WTC11 (cell line): Measurements from ENCODE around the gene TMEM131L.

ENCODE experiments used
- ATF3 ChIP-seq: sonication (generic); formaldehyde crosslinking; conservative IDR thresholded peaks from 2 replicates; pipeline ENCODE4 v1.8.1; 2022; ENCODE audit warnings: mild to moderate bottlenecking, missing genetic modification reagents
- CTCF ChIP-seq: fragments of 200-600 bp; IDR thresholded peaks from 2 replicates; pipeline ENCODE4 v1.8.0; 2022; ENCODE audit warnings: antibody characterized with exemption
- ZNF263 ChIP-seq: sonication (generic); formaldehyde crosslinking; IDR thresholded peaks from 2 replicates; pipeline ENCODE4 v1.8.1; 2022; ENCODE audit warnings: low read depth, mild to moderate bottlenecking, moderate library complexity, missing genetic modification reagents
- ZNF425 ChIP-seq: fragments of 250-450 bp; sonication (Bioruptor Pico); conservative IDR thresholded peaks from 2 replicates; pipeline ENCODE4 v1.9.0; 2021; ENCODE audit warnings: mild to moderate bottlenecking
- TF ChIP-seq, protein P1 (sequence below): sonication (generic); formaldehyde crosslinking; IDR thresholded peaks from 2 replicates; pipeline ENCODE4 v1.8.1; 2023; ENCODE audit warnings: mild to moderate bottlenecking, moderate library complexity, missing genetic modification reagents
- TF ChIP-seq, protein P2 (sequence below): sonication (generic); formaldehyde crosslinking; IDR thresholded peaks from 2 replicates; pipeline ENCODE4 v1.8.0; 2022; ENCODE audit warnings: mild to moderate bottlenecking, missing genetic modification reagents

GRCh38 chr4:153638999-153639398 lies 172.8 kb downstream of the TMEM131L start:
- TF ChIP-seq, protein P1, sequence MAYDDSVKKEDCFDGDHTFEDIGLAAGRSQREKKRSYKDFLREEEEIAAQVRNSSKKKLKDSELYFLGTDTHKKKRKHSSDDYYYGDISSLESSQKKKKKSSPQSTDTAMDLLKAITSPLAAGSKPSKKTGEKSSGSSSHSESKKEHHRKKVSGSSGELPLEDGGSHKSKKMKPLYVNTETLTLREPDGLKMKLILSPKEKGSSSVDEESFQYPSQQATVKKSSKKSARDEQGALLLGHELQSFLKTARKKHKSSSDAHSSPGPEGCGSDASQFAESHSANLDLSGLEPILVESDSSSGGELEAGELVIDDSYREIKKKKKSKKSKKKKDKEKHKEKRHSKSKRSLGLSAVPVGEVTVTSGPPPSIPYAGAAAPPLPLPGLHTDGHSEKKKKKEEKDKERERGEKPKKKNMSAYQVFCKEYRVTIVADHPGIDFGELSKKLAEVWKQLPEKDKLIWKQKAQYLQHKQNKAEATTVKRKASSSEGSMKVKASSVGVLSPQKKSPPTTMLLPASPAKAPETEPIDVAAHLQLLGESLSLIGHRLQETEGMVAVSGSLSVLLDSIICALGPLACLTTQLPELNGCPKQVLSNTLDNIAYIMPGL, result no peak
- TF ChIP-seq ZNF425 (CRISPR knock-in tag) (no peak), ZNF263 (CRISPR knock-in tag) (no peak), CTCF (no peak), ATF3 (CRISPR knock-in tag) (no peak)
- TF ChIP-seq, protein P2, sequence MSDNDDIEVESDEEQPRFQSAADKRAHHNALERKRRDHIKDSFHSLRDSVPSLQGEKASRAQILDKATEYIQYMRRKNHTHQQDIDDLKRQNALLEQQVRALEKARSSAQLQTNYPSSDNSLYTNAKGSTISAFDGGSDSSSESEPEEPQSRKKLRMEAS, result no peak
